Thyroid gland (tissue), 4 donors: ENCODE data around the gene POU2AF1.

Experiments
- CTCF ChIP-seq, 6 experiments: fragments of 200-600 bp in 3 of 6; fragments of 450-650 bp in 3 of 6; sonication (generic) in 3 of 6; IDR thresholded peaks; one replicate each; pipeline ENCODE4 v1.5.1; 2016 to 2019; ENCODE audit warnings: antibody characterized with exemption in 6 of 6, mild to moderate bottlenecking in 2 of 6, inconsistent platforms in 1 of 6, moderate library complexity in 1 of 6
- POLR2A ChIP-seq, 2 donors: fragments of 450-650 bp; IDR thresholded peaks; one replicate each; pipeline ENCODE4 v1.6.1; 2017; ENCODE audit warnings: antibody characterized with exemption in 2 of 2, mild to moderate bottlenecking in 2 of 2, moderate library complexity in 1 of 2

GRCh38 chr11:111355956-111356659 is 23.0 kb downstream of the POU2AF1 start:
- no peak for TF ChIP-seq CTCF (IDR thresholded peaks at IDR 0.05)
- no peak for TF ChIP-seq POLR2A (IDR thresholded peaks at IDR 0.05)
